HCT116 (cell line): ENCODE results near the gene GRIFIN.

ENCODE experiments used
- CEBPB ChIP-seq: IDR thresholded peaks from 2 replicates; pipeline ENCODE4 v1.6.1; 2012; ENCODE audit warnings: low read depth
- EGR1 ChIP-seq: IDR thresholded peaks from 2 replicates; pipeline ENCODE4 v1.6.1; 2012; ENCODE audit warnings: low read depth
- EZH2 ChIP-seq: fragments of 200-600 bp; sonication (generic); IDR thresholded peaks from 2 replicates; pipeline ENCODE4 v1.6.1; 2017; ENCODE audit warnings: antibody characterized with exemption, mixed run types
- POLR2A ChIP-seq: IDR thresholded peaks from 2 replicates; pipeline ENCODE4 v1.7.0; 2011; ENCODE audit warnings: borderline replicate concordance; ENCODE audit not compliant: insufficient read depth, insufficient read length; ENCODE audit errors: extremely low read depth
- POLR2AphosphoS5 ChIP-seq: IDR thresholded peaks from 2 replicates; pipeline ENCODE4 v1.6.1; 2011; ENCODE audit warnings: mild to moderate bottlenecking, low read depth, low read length, moderate library complexity
- SIN3A ChIP-seq: IDR thresholded peaks from 2 replicates; pipeline ENCODE4 v1.6.1; 2012; ENCODE audit warnings: low read depth
- SP1 ChIP-seq: IDR thresholded peaks from 2 replicates; pipeline ENCODE4 v1.6.1; 2012; ENCODE audit warnings: low read depth
- SRF ChIP-seq: IDR thresholded peaks from 2 replicates; pipeline ENCODE4 v1.6.1; 2012; ENCODE audit warnings: low read depth
- TCF7L2 ChIP-seq: IDR thresholded peaks from 2 replicates; pipeline ENCODE4 v1.7.0; 2011; ENCODE audit warnings: borderline replicate concordance, inconsistent platforms; ENCODE audit not compliant: insufficient read depth, insufficient read length; ENCODE audit errors: extremely low read depth
- YY1 ChIP-seq: IDR thresholded peaks from 2 replicates; pipeline ENCODE4 v1.6.1; 2011; ENCODE audit warnings: low read length, low read depth, moderate library complexity, mild to moderate bottlenecking; ENCODE audit not compliant: insufficient replicate concordance; ENCODE audit errors: extremely low read depth
- ZFX ChIP-seq: fragments of 450-650 bp; IDR thresholded peaks from 2 replicates; pipeline ENCODE4 v1.6.1; 2017
- TF ChIP-seq, protein P1 (sequence below), 3 experiments: fragments of 200-600 bp in 1 of 3; sonication (generic) in 1 of 3; IDR thresholded peaks in 2 of 3; conservative IDR thresholded peaks in 1 of 3; 2 replicates each; pipeline ENCODE4 v1.5.1; 2012 to 2017; ENCODE audit warnings: low read depth in 2 of 3, low read length in 2 of 3, antibody characterized with exemption in 1 of 3, borderline replicate concordance in 1 of 3, control low read depth in 1 of 3, mild to moderate bottlenecking in 1 of 3, mixed read lengths in 1 of 3, mixed run types in 1 of 3, moderate library complexity in 1 of 3; ENCODE audit not compliant: insufficient read depth in 1 of 3
- TF ChIP-seq, protein P2 (sequence below): IDR thresholded peaks from 2 replicates; pipeline ENCODE4 v1.6.1; 2012; ENCODE audit warnings: low read depth

DNA sequence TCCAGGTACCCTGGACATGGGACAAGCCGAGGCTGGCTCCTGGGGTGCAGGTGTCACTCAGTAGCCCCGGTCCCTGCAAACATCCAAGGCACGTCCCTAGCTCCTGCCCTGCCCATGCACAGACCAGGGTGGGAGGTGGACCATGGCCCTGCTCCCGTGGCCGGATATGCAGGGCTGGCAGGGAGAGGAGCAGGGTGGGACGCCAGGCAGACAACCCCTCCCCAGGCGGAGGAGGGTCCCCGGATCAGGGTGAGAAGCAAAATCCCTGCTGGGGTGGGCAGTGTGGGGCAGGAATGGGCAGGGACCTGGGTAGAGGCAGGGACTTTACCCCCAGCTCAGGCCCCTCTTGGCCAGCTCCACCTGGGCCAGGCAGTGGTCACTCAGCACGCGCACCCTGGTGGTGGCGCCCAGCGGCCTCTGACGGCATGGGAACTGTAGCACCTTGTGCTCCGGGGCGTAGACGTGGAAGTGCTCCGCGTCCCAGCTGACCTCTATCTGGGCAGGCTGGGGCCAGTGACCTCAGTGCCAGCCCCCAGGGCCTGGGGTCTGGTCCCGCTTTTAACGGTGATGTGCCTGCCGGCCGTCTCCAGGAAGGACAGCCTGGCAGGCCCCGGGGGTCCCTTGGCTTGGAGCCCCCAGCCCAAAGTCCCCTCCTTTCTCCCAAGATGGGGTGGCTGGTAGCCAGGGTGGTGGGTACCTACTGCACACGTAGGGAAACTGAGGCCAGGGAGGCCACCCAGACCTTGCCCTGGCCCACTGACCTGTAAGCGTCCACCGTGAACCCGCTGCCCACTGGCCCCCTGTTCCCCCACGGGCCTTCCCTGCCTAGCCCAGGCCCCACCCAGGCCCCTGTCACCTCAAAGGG, 1.2 kb downstream of the GRIFIN start:
- TF ChIP-seq EZH2 (no peak), TCF7L2 (no peak), POLR2AphosphoS5 (no peak), YY1 (no peak), POLR2A (no peak), SRF (no peak), EGR1 (no peak), SP1 (no peak), ZFX (no peak), CEBPB (no peak), SIN3A (no peak)
- TF ChIP-seq, protein P1, sequence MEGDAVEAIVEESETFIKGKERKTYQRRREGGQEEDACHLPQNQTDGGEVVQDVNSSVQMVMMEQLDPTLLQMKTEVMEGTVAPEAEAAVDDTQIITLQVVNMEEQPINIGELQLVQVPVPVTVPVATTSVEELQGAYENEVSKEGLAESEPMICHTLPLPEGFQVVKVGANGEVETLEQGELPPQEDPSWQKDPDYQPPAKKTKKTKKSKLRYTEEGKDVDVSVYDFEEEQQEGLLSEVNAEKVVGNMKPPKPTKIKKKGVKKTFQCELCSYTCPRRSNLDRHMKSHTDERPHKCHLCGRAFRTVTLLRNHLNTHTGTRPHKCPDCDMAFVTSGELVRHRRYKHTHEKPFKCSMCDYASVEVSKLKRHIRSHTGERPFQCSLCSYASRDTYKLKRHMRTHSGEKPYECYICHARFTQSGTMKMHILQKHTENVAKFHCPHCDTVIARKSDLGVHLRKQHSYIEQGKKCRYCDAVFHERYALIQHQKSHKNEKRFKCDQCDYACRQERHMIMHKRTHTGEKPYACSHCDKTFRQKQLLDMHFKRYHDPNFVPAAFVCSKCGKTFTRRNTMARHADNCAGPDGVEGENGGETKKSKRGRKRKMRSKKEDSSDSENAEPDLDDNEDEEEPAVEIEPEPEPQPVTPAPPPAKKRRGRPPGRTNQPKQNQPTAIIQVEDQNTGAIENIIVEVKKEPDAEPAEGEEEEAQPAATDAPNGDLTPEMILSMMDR (IDR thresholded peaks at IDR 0.05 in 2 of 3, conservative IDR thresholded peaks at IDR 0.05 in 1 of 3; ENCODE audit: borderline replicate concordance in 1 of 3, insufficient read depth in 1 of 3, low read depth in 2 of 3, low read length in 2 of 3) = no peak
- TF ChIP-seq, protein P2, sequence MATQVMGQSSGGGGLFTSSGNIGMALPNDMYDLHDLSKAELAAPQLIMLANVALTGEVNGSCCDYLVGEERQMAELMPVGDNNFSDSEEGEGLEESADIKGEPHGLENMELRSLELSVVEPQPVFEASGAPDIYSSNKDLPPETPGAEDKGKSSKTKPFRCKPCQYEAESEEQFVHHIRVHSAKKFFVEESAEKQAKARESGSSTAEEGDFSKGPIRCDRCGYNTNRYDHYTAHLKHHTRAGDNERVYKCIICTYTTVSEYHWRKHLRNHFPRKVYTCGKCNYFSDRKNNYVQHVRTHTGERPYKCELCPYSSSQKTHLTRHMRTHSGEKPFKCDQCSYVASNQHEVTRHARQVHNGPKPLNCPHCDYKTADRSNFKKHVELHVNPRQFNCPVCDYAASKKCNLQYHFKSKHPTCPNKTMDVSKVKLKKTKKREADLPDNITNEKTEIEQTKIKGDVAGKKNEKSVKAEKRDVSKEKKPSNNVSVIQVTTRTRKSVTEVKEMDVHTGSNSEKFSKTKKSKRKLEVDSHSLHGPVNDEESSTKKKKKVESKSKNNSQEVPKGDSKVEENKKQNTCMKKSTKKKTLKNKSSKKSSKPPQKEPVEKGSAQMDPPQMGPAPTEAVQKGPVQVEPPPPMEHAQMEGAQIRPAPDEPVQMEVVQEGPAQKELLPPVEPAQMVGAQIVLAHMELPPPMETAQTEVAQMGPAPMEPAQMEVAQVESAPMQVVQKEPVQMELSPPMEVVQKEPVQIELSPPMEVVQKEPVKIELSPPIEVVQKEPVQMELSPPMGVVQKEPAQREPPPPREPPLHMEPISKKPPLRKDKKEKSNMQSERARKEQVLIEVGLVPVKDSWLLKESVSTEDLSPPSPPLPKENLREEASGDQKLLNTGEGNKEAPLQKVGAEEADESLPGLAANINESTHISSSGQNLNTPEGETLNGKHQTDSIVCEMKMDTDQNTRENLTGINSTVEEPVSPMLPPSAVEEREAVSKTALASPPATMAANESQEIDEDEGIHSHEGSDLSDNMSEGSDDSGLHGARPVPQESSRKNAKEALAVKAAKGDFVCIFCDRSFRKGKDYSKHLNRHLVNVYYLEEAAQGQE = no peak
